Neural cell (in vitro differentiated cells): Measurements from ENCODE around the gene SOX12.
"Not testable (repeated sequence)": the region's sequence is repeated elsewhere in the genome, so short reads cannot be mapped to it uniquely, and the experiment has no call there.

Experiments
- EP300 ChIP-seq: fragments of 450-650 bp; conservative IDR thresholded peaks from 2 replicates; pipeline ENCODE4 v1.6.1; 2014; ENCODE audit warnings: antibody characterized with exemption, mild to moderate bottlenecking, moderate library complexity; ENCODE audit not compliant: poor library complexity, severe bottlenecking
- EZH2 ChIP-seq: fragments of 200-600, 300-800 bp; shearing (Covaris generic), sonication (generic); IDR thresholded peaks from 2 replicates; pipeline ENCODE4 v1.6.1; 2014; ENCODE audit warnings: antibody characterized with exemption, low read length, borderline replicate concordance, mild to moderate bottlenecking; ENCODE audit not compliant: insufficient read depth, poor library complexity, severe bottlenecking
- POLR2AphosphoS5 ChIP-seq: IDR thresholded peaks from 2 replicates; pipeline ENCODE4 v1.6.1; 2012
- RAD21 ChIP-seq: fragments of 450-650 bp; conservative IDR thresholded peaks from 2 replicates; pipeline ENCODE4 v1.6.1; 2014; ENCODE audit warnings: antibody characterized with exemption, mild to moderate bottlenecking, moderate library complexity
- SMC3 ChIP-seq: fragments of 450-650 bp; conservative IDR thresholded peaks from 2 replicates; pipeline ENCODE4 v1.6.1; 2014; ENCODE audit warnings: antibody characterized with exemption, mild to moderate bottlenecking, moderate library complexity; ENCODE audit not compliant: poor library complexity
- TAF1 ChIP-seq: IDR thresholded peaks from 2 replicates; pipeline ENCODE4 v1.6.1; 2012; ENCODE audit warnings: low read depth
- TF ChIP-seq, protein P1 (sequence below): fragments of 450-650 bp; IDR thresholded peaks from 2 replicates; pipeline ENCODE4 v1.5.1; 2014; ENCODE audit warnings: antibody characterized with exemption, mild to moderate bottlenecking, moderate library complexity; ENCODE audit not compliant: poor library complexity, severe bottlenecking
- TF ChIP-seq, protein P2 (sequence below): IDR thresholded peaks from 2 replicates; pipeline ENCODE4 v1.6.1; 2012; ENCODE audit warnings: borderline replicate concordance

DNA sequence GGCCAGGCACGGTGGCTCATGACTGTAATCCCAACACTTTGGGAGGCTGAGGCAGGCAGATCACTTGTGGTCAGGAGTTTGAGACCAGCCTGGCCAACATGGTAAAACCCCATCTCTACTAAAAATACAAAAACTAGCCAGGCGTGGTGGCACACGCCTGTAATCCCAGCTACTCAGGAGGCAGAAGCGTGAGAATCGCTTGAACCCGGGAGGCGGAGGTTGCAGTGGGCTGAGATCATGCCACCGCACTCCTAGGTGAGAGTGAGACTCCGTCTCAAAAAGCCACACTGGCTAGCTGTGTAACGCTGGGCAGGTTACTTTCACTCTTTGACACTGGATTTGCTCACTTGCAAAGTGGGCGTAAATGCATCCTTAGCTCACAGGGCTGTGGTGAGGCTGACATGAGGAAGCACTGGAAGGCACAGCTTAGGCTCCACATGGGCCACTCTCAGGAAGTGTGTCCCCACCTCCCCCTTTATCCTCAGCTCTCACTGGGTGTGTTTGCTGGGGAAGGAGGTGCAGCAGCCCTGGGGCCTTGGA lies 47.3 kb downstream of the SOX12 start:
- TF ChIP-seq, protein P1, sequence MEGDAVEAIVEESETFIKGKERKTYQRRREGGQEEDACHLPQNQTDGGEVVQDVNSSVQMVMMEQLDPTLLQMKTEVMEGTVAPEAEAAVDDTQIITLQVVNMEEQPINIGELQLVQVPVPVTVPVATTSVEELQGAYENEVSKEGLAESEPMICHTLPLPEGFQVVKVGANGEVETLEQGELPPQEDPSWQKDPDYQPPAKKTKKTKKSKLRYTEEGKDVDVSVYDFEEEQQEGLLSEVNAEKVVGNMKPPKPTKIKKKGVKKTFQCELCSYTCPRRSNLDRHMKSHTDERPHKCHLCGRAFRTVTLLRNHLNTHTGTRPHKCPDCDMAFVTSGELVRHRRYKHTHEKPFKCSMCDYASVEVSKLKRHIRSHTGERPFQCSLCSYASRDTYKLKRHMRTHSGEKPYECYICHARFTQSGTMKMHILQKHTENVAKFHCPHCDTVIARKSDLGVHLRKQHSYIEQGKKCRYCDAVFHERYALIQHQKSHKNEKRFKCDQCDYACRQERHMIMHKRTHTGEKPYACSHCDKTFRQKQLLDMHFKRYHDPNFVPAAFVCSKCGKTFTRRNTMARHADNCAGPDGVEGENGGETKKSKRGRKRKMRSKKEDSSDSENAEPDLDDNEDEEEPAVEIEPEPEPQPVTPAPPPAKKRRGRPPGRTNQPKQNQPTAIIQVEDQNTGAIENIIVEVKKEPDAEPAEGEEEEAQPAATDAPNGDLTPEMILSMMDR, result not testable (repeated sequence)
- not testable (repeated sequence) for TF ChIP-seq EP300, SMC3, EZH2, POLR2AphosphoS5, TAF1, RAD21
- TF ChIP-seq, protein P2, sequence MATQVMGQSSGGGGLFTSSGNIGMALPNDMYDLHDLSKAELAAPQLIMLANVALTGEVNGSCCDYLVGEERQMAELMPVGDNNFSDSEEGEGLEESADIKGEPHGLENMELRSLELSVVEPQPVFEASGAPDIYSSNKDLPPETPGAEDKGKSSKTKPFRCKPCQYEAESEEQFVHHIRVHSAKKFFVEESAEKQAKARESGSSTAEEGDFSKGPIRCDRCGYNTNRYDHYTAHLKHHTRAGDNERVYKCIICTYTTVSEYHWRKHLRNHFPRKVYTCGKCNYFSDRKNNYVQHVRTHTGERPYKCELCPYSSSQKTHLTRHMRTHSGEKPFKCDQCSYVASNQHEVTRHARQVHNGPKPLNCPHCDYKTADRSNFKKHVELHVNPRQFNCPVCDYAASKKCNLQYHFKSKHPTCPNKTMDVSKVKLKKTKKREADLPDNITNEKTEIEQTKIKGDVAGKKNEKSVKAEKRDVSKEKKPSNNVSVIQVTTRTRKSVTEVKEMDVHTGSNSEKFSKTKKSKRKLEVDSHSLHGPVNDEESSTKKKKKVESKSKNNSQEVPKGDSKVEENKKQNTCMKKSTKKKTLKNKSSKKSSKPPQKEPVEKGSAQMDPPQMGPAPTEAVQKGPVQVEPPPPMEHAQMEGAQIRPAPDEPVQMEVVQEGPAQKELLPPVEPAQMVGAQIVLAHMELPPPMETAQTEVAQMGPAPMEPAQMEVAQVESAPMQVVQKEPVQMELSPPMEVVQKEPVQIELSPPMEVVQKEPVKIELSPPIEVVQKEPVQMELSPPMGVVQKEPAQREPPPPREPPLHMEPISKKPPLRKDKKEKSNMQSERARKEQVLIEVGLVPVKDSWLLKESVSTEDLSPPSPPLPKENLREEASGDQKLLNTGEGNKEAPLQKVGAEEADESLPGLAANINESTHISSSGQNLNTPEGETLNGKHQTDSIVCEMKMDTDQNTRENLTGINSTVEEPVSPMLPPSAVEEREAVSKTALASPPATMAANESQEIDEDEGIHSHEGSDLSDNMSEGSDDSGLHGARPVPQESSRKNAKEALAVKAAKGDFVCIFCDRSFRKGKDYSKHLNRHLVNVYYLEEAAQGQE, result not testable (repeated sequence)
